Skeletal muscle tissue (tissue), 4 donors: ENCODE results near the gene AKT3. TPM values are rescaled to one million over a fixed set of nuclear protein-coding genes. Genes with fewer than 3 reads are reported as not detected.

ENCODE experiments used
- H3K27ac ChIP-seq: one replicate; pipeline ENCODE4 v1.7.0; 2013; ENCODE audit warnings: mild to moderate bottlenecking, low read depth, low read length, inconsistent platforms
- H3K27me3 ChIP-seq, 3 donors: one replicate each; pipeline ENCODE4 v1.7.0; 2013; ENCODE audit warnings: low read length in 3 of 3; ENCODE audit not compliant: control insufficient read depth in 3 of 3, insufficient read depth in 3 of 3
- H3K36me3 ChIP-seq, 3 donors: one replicate each; pipeline ENCODE4 v1.7.0; 2013; ENCODE audit warnings: low read length in 3 of 3; ENCODE audit not compliant: control insufficient read depth in 3 of 3, insufficient read depth in 3 of 3
- H3K4me1 ChIP-seq, 3 donors: one replicate each; pipeline ENCODE4 v1.7.0; 2013; ENCODE audit warnings: low read length in 3 of 3, mild to moderate bottlenecking in 3 of 3; ENCODE audit not compliant: control insufficient read depth in 3 of 3, insufficient read depth in 3 of 3
- H3K4me3 ChIP-seq, 3 donors: one replicate each; pipeline ENCODE4 v1.7.0; 2013; ENCODE audit warnings: low read length in 3 of 3
- H3K9ac ChIP-seq, 3 donors: one replicate each; pipeline ENCODE4 v1.7.0; 2013; ENCODE audit warnings: low read length in 3 of 3, mild to moderate bottlenecking in 3 of 3, moderate library complexity in 2 of 3, low read depth in 1 of 3
- H3K9me3 ChIP-seq, 3 donors: one replicate each; pipeline ENCODE4 v1.7.0; 2013; ENCODE audit warnings: low read length in 3 of 3; ENCODE audit not compliant: control insufficient read depth in 3 of 3
- total RNA-seq: library from RNA; depleted of rRNA; stranded (reverse); fragments of >200 nt; gene quantifications from one replicate; pipeline ENCODE4 v1.2.3, GENCODE V29; 2014
- donor health status: Osteomylitis.

The AKT3 gene
- total RNA-seq, 1 donor from 2014 or later = 28.7 TPM

GRCh38 chr1:243855616-243856318 is 5.7 kb upstream of the AKT3 start:
- Histone ChIP-seq H3K27me3 (peaks cover 0 to 23% (median 3%) of the 10 kb centered on the region in 3 donors), H3K27ac (no peak overlapping the region), H3K36me3 (no peaks in the 10 kb centered on the region), H3K4me3 (no peak overlapping the region), H3K9ac (no peak overlapping the region), H3K4me1 (peaks cover 0 to 6% (median 4%) of the 10 kb centered on the region in 3 donors), H3K9me3 (no peaks in the 10 kb centered on the region)

- Histone ChIP-seq H3K36me3 (no peaks in the 10 kb centered on the region), H3K27ac (no peak overlapping the region), H3K9me3 (no peaks in the 10 kb centered on the region), H3K4me3 (no peak overlapping the region), H3K4me1 (peaks cover 4 to 9% (median 4%) of the 10 kb centered on the region in 3 donors), H3K27me3 (peaks cover 0 to 20% (median 0%) of the 10 kb centered on the region in 3 donors), H3K9ac (no peak overlapping the region)
Observed at GRCh38 chr1:243851765-243852164, 1.7 kb upstream of the AKT3 start.

DNA sequence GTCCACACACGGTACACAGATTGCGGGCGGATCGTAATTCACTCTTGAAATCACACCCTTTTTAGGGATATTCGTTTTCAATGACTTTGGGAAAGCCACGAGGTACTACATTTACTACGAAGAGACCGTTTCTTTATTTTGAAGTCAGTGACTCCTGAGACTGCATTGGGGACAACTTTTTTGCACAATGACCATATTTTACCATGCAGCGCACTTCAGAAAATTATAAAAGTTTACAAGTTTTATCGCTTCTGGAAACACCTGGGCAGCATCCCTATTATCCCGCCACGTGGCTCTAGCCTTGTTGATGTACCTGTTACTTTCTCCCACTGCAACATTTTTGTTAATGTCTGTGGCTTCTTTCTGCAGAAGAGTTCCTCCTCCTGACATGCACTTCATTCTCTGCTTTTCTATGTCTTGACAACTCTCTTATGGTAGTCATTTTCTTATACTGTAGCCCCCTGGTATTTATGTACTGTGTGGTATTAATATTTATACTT is 1.3 kb upstream of the AKT3 start:
- H3K27ac ChIP-seq = peak overlapping the region; percentile 81
- peaks cover 0 to 20% (median 0%) of the 10 kb centered on the region in 3 donors for H3K27me3 ChIP-seq
- H3K9me3 ChIP-seq = no peaks in the 10 kb centered on the region
- H3K9ac ChIP-seq = peak overlapping the region; percentile 59 to 80 (median 76)
- H3K4me3 ChIP-seq = peak overlapping the region; percentile 70 to 88 (median 75)
- peaks cover 4 to 9% (median 4%) of the 10 kb centered on the region in 3 donors for H3K4me1 ChIP-seq
- no peaks in the 10 kb centered on the region for H3K36me3 ChIP-seq

GRCh38 chr1:243850452-243851256 is 611 bp upstream of the AKT3 start:
- Histone ChIP-seq H3K27me3 (peaks cover 0 to 15% (median 0%) of the 10 kb centered on the region in 3 donors), H3K36me3 (no peaks in the 10 kb centered on the region), H3K27ac (peak overlapping the region; percentile 81), H3K4me1 (peaks cover 4 to 9% (median 4%) of the 10 kb centered on the region in 3 donors), H3K4me3 (peak overlapping the region; percentile 70 to 88 (median 75)), H3K9ac (peak overlapping the region; percentile 59 to 80 (median 76)), H3K9me3 (no peaks in the 10 kb centered on the region)

GRCh38 chr1:243849421-243850201 is 432 bp downstream of the AKT3 start:
- peaks cover 4 to 9% (median 4%) of the 10 kb centered on the region in 3 donors for H3K4me1 ChIP-seq
- H3K27ac ChIP-seq = peak overlapping the region; percentile 67
- peak overlapping the region; percentile 26 to 74 (median 62) for H3K9ac ChIP-seq
- peaks cover 0 to 15% (median 0%) of the 10 kb centered on the region in 3 donors for H3K27me3 ChIP-seq
- H3K4me3 ChIP-seq = peak overlapping the region; percentile 60 to 70 (median 65)
- no peaks in the 10 kb centered on the region for H3K9me3 ChIP-seq
- no peaks in the 10 kb centered on the region for H3K36me3 ChIP-seq

GRCh38 chr1:243848858-243849420 is 1.1 kb downstream of the AKT3 start:
- Histone ChIP-seq H3K4me1 (peaks cover 4 to 9% (median 4%) of the 10 kb centered on the region in 3 donors), H3K36me3 (no peaks in the 10 kb centered on the region), H3K27me3 (peaks cover 0 to 15% (median 0%) of the 10 kb centered on the region in 3 donors), H3K9ac (peak overlapping the region in 2 of 3 donors; percentile 62 to 74), H3K4me3 (peak overlapping the region; percentile 60 to 70 (median 65)), H3K9me3 (no peaks in the 10 kb centered on the region), H3K27ac (peak overlapping the region; percentile 67)

GRCh38 chr1:243848165-243848857 is 1.7 kb downstream of the AKT3 start:
- no peak overlapping the region for H3K9ac ChIP-seq

DNA sequence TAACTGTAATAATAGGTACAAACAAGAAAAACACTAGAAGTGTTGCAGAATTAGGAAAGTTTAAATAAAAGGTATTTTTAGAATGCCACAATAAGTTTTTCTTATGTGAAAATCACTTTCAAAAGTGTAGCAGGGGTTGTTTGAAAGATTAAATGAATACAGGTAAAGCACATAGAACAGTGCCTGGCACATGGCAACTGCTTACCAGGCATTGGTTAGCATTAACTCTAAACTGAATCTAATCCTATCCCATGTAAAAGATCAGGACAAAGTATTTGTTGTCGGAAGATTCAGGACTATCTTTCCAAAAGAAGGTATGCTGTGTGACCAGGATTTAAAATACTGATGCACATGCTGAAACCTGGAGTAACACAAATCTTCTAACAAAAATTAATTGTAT is 3.3 kb downstream of the AKT3 start:
- Histone ChIP-seq H3K9me3 (no peaks in the 10 kb centered on the region), H3K27ac (no peak overlapping the region), H3K9ac (no peak overlapping the region), H3K27me3 (peaks cover 0 to 15% (median 0%) of the 10 kb centered on the region in 3 donors), H3K4me1 (peaks cover 4 to 9% (median 4%) of the 10 kb centered on the region in 3 donors), H3K4me3 (no peak overlapping the region), H3K36me3 (no peaks in the 10 kb centered on the region)

More at GRCh38 chr1:243848165-243848857, 1.7 kb downstream of the AKT3 start:
- no peaks in the 10 kb centered on the region for H3K36me3 ChIP-seq
- no peaks in the 10 kb centered on the region for H3K9me3 ChIP-seq
- H3K27ac ChIP-seq = peak overlapping the region; percentile 67
- peak overlapping the region; percentile 60 to 70 (median 65) for H3K4me3 ChIP-seq
- H3K4me1 ChIP-seq = peaks cover 4 to 9% (median 4%) of the 10 kb centered on the region in 3 donors
- peaks cover 0 to 15% (median 0%) of the 10 kb centered on the region in 3 donors for H3K27me3 ChIP-seq
